ENCODE results near the gene CUX1. TPM values are rescaled to one million over a fixed set of nuclear protein-coding genes. Genes with fewer than 3 reads are reported as not detected.

CUX1 gene
- total and polyA plus RNA-seq, 2 of the 13 experiments (the other 11 are each of a cell fraction or from before 2014, with no cell fraction given), result 13.7 to 14.9 TPM

- TF ChIP-seq ZZZ3 (CRISPR knock-in tag; IDR thresholded peaks at IDR 0.05; ENCODE audit: borderline replicate concordance) (no peak), SIN3B (IDR thresholded peaks at IDR 0.05; ENCODE audit: low read length) (no peak), TAF15 (IDR thresholded peaks at IDR 0.05; ENCODE audit: low read depth, low read length, poor library complexity, severe bottlenecking) (no peak), POLR2AphosphoS5 (IDR thresholded peaks at IDR 0.05; ENCODE audit: low read depth, low read length) (no peak), ZNF574 (CRISPR knock-in tag; IDR thresholded peaks at IDR 0.05) (0 out of 2 replicates have a peak, but pooled peaks have one; percentile 14), TERF1 (CRISPR knock-in tag; IDR thresholded peaks at IDR 0.05) (no peak), KAT8 (CRISPR knock-in tag; IDR thresholded peaks at IDR 0.05) (no peak; the same call in 1 of the 2 replicates), HNF4A (CRISPR knock-in tag; IDR thresholded peaks at IDR 0.05) (no peak), ZNF562 (CRISPR knock-in tag; IDR thresholded peaks at IDR 0.05; ENCODE audit: borderline replicate concordance) (no peak), ARID2 (CRISPR knock-in tag; IDR thresholded peaks at IDR 0.05; ENCODE audit: borderline replicate concordance) (no peak), KLF11 (CRISPR knock-in tag; IDR thresholded peaks at IDR 0.05) (no peak), ERF (CRISPR knock-in tag; IDR thresholded peaks at IDR 0.05) (no peak; the same call in 1 of the 2 replicates), ZNF800 (CRISPR knock-in tag; IDR thresholded peaks at IDR 0.05) (no peak), MYC (CRISPR knock-in tag; IDR thresholded peaks at IDR 0.05; ENCODE audit: borderline replicate concordance) (no peak; the same call in 1 of the 2 replicates), JUNB (CRISPR knock-in tag; IDR thresholded peaks at IDR 0.05; ENCODE audit: borderline replicate concordance) (no peak), ZBTB20 (CRISPR knock-in tag; IDR thresholded peaks at IDR 0.05; ENCODE audit: borderline replicate concordance, low read depth) (no peak), HOXA3 (CRISPR knock-in tag; IDR thresholded peaks at IDR 0.05) (no peak), ZXDC (CRISPR knock-in tag; IDR thresholded peaks at IDR 0.05) (no peak), RBFOX2 (IDR thresholded peaks at IDR 0.05; ENCODE audit: low read depth, low read length) (no peak), FOXA3 (CRISPR knock-in tag; IDR thresholded peaks at IDR 0.05) (peak; percentile 31; the same call in 1 of the 2 replicates)
Measured at GRCh38 chr7:102306916-102307677, 489.7 kb downstream of the CUX1 start (continued).
